HG03571 (cell line): ENCODE results near the gene NANOG.
"Not testable (repeated sequence)": the region's sequence is repeated elsewhere in the genome, so short reads cannot be mapped to it uniquely, and the experiment has no call there.

Source experiments
- ATAC-seq: cut with Tn5 transposase; IDR thresholded peaks from one replicate; pipeline ENCODE4 v1.9.1; 2021; ENCODE audit not compliant: unreplicated experiment

The NANOG gene

GRCh38 chr12:7798750-7799308 is 9.6 kb downstream of the NANOG start:
- ATAC-seq: not testable (repeated sequence)

GRCh38 chr12:7801460-7801859 is 12.3 kb downstream of the NANOG start:
- ATAC-seq: no peak

GRCh38 chr12:7806319-7806718 is 17.1 kb downstream of the NANOG start:
- ATAC-seq: not testable (repeated sequence)

- ATAC-seq: no peak
These were observed 17.8 kb downstream of the NANOG start for GRCh38 chr12:7806863-7807487.

GRCh38 chr12:7825754-7826153 is 36.6 kb downstream of the NANOG start:
- ATAC-seq: not testable (repeated sequence)

GRCh38 chr12:7829737-7830136 is 40.5 kb downstream of the NANOG start:
- ATAC-seq: not testable (repeated sequence)

- ATAC-seq: no peak
These were observed 43.0 kb downstream of the NANOG start for GRCh38 chr12:7832059-7832696.

- ATAC-seq: not testable (repeated sequence)
These were observed 44.0 kb downstream of the NANOG start for GRCh38 chr12:7833201-7833600.

- no peak for ATAC-seq
These were observed 44.6 kb downstream of the NANOG start for GRCh38 chr12:7833831-7834230.

- ATAC-seq: no peak
These were observed 45.5 kb downstream of the NANOG start for GRCh38 chr12:7834701-7835100.

- no peak for ATAC-seq
These were observed 45.9 kb downstream of the NANOG start for GRCh38 chr12:7835116-7835515.

GRCh38 chr12:7835766-7836165 is 46.6 kb downstream of the NANOG start:
- ATAC-seq: no peak

GRCh38 chr12:7837366-7837765 is 48.2 kb downstream of the NANOG start:
- ATAC-seq: no peak

- not testable (repeated sequence) for ATAC-seq
These were observed 50.0 kb downstream of the NANOG start for GRCh38 chr12:7839226-7839625.

- ATAC-seq: not testable (repeated sequence)
These were observed 50.6 kb downstream of the NANOG start for GRCh38 chr12:7839848-7840247.

- ATAC-seq: not testable (repeated sequence)
These were observed 53.2 kb downstream of the NANOG start for GRCh38 chr12:7842444-7842843.

- not testable (repeated sequence) for ATAC-seq
These were observed 53.9 kb downstream of the NANOG start for GRCh38 chr12:7843149-7843548.

- peak; percentile 55 for ATAC-seq
These were observed 54.4 kb downstream of the NANOG start for GRCh38 chr12:7843583-7843982.

GRCh38 chr12:7844116-7844515 is 54.9 kb downstream of the NANOG start:
- ATAC-seq: no peak

GRCh38 chr12:7847226-7848097 is 58.3 kb downstream of the NANOG start:
- ATAC-seq: not testable (repeated sequence)

- not testable (repeated sequence) for ATAC-seq
These were observed 58.9 kb downstream of the NANOG start for GRCh38 chr12:7848098-7848422.
